Astrocyte of the hippocampus (primary cell): ENCODE data around the gene SLAMF6.
"Not testable (repeated sequence)": the region's sequence is repeated elsewhere in the genome, so short reads cannot be mapped to it uniquely, and the experiment has no call there.

Source experiments
- DNase-seq: peaks from one replicate; pipeline ENCODE4 v3.0.0; 2011; ENCODE audit warnings: low read depth, low spot score

The SLAMF6 gene

DNA sequence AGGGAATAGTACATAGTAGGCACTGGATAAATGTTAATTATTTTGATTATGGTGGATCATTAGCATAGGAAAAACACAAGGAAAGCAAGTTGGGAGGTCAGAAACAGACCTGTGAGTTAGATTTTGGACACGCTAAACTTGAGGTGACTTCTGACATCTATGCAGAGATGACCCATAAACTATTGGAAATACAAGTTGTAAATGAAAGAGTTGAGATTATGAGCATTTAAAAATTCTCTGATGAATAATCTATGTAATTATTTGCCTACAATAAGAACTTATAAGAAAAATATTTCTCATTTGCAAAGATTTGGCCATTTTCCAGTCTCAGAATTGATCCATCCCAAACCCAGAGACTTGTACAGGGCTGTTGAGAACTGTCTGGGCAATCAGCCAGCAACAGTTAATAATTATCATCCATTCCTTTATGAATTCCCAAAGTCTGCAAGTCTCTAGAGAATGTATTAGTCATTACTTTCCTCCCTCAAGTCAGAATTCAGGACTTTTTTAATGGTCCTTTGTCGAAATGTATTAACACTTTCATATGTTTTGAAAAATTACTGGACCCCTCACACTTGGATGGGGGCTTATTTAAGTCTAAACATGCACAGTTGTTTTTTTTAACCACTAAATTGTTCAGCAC lies 19.4 kb upstream of the SLAMF6 start:
- no peak for DNase-seq

DNA sequence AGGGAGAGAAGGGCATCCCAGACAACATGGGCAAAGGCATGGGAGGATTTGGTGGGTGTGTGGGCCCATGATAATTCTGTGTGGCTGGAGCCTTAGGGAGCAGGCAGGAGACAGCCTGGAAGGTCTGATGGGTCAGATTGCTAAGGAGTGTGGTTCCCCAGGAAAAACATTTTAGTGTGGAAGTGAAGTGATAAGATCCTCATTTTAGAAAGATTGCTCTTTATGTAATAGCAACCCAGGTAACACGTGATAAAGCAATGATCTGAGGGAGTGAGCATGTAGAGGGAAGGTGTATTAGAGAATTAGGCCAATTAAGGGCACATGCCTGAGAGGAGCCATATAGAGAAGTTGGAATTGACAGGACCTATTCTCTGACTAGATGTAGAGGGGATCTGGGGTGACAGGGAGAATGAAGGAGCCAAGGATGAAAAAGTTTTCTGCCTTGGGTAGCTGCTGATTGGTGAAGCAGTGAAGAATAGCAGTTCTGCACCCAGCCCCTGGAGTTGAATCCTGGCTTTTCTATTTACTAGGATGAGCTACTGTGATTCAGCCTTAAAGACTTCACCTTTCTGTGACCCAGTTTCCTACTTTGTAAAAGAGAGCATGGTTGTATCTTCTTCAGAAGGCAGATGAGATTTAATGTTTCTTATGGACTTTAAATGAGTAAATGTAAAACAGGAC lies 18.7 kb upstream of the SLAMF6 start:
- DNase-seq = no peak

DNA sequence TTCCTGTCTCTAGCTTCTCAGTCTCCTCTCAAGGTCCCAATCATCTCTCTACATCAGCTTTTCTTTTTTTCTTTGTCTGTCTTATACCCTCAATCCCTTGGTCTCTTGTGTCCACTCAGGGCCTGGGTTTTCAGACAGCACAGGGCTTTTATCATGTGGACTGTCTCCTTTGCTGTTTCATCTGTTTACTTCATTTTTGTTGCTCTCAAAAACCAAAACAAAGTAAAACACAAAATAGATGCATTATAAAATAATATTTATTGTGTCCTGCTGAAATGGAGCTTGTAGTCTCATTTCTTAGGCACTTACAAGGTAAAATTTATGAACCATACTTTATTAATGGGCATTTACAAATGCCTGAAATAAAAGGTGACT lies 17.8 kb upstream of the SLAMF6 start:
- DNase-seq = no peak

DNA sequence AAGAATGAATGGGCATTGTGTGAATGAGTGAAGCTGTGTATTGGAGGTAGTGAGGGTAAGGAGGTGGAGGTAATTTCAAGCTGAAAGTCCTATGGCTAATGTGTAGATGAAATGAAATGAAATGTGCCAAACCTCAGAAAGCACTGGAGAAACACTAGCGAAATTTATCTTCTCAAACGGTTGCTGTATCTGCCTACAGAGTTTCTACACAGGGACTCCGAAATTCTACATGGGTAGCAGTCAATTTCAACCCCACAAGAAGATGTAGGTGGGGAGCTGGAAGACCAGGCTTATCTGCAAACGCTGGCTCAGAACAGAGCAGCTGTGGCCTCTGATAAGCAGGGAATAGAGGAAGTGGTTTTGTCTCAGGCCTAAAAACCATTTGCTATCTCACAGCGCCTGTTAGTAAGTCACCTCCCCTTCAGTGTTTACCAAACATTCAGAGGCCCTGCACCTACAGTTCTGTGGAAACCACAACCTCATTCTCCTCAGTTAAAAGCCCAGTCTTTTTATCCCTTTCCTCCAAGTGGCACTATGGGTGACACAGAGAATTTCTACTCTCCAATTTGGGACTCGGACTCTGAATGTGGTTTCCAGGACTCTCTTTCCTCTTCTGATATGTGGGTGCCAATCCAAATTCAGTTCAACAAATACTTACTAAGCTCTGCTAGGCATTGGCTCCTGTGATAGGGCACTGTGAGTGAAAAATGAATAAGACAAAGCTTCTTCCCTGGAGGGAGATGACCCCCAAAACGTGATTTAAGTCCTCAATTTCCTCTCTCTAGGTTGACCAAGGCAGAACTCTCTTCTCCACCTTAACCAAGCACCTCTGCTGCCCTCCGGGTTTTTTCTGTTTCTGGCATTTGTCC lies 17.2 kb upstream of the SLAMF6 start:
- no peak for DNase-seq

DNA sequence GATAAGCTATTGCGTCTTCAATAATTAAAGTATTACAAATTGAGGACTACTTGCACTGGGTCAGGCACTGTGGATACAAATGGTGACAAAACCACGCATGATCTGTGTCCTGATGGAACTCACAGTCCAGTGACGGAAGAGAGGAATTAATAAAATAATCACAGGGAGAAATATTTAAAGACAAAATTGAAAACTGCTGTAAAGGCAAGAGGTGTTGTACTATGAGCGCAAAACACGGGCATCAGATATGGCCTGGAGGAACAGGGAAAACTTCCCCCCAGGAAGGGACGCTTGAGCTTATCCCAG lies 16.6 kb upstream of the SLAMF6 start:
- no peak for DNase-seq

DNA sequence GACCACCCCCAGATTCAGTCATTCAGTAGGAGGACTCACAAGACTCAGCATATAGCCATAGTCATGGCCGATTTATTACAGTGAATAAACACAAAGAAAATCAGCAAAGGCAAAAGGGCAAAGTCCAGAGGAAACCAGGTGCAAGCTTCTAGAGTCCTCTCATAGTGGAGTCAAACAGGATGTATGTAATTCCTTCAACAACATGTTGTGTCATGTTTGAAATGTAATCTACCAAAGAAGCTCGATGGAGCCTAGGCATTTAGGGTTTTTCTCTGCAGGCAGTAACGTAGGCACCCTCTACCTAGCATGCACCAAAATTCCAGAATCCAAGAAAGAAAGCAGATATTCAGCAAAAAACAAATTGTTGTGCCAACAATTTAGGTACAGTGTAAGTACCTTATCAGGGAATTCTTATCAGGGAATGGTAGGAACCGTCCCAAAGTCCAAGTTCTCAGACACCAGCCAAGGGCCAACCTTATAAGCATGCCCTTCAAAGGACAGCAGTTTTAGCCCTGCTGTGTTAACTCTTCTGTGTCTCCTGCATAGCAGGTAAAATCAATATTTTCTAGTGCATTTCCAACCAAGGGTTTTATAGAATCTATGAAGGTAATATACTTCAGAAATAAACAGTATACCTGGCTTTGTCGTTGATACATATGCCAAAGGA lies 16.1 kb upstream of the SLAMF6 start:
- DNase-seq = no peak

DNA sequence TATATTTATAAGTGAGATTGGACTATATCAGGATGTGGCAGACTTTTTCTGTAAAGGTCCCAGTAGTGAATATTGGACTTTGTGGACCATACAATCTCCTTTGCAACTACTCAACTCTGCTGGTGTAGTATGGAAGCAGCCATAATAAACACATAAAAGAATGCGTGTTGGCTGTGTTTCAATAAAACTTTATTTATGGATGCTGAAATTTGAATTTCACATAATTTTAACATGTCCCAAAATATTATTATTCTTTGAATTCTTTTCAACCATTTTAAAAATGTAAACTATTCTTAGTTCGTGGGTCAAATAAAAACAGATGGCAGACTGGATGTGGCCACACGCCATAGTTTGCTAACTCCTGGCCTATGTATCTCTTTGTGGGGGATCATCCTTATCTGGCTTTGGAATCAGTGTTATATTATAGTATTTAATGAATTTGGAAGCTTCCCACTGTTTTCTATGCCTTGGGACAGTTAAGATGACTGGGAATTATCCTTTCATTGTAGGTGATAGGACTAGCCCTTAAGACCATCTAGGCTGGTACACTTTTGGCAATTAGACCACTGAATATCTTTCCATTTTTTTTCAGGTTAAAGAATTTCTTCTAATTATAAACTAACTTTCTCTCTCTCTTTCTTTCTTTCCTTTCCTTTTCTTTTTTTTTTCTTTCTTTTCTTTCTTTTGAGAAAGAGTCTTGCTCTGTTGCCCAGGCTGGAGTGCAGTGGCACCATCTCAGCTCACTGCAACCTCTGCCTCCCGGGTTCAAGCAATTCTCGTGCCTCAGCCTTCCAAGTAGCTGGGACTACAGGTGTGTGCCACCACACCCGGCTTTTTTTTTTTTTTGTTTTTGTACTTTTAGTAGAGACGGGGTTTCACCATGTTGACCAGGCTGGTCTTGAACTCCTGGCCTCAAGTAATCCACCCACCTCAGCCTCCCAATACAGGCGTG lies 14.9 kb upstream of the SLAMF6 start:
- DNase-seq = no peak

DNA sequence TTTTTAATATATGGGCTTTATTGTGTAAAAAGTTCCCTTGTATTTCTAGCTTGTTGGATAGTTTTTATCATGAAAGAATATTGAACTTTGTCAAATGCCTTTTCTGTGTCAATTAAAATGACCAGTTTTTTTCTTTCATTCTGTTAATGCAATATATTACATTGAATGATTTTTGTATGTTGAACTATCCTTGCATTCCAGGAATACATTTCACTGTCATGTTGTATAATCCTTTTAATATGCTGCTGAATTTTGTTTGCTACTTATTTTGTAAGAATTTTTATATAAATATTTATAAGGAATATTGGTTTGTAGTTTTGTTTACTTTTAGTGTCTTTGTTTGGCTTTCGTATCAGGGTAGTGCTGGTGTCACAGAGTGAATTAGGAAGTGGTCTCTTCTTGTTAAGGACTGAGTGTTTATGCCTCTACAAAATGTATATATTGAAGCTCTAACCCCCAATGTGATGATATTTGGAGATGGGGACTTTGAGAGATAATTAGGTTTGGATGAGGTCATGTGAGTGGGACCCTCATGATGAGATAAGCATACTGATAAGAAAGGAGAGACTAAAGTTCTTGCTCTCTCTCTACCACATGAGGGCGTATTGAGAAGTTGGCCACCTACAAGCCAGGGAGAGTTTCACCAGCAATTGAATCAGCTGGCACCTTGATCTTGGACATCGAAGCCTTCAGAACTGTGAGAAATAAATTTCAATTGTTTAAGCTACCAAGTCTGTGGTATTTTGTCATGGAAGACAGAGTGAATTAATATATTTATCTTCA lies 12.0 kb upstream of the SLAMF6 start:
- DNase-seq = no peak

DNA sequence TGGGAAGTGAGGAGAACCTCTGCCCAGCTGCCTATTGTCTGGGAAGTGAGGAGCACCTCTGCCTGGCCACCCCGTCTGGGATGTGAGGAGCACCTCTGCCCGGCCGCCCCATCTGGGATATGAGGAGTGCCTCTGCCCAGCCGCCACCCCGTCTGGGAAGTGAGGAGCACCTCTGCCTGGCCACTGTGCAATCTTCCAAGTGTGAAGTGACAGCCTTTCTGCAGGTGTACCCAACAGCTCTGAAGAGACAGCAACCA lies 9.4 kb upstream of the SLAMF6 start:
- DNase-seq = not testable (repeated sequence)

DNA sequence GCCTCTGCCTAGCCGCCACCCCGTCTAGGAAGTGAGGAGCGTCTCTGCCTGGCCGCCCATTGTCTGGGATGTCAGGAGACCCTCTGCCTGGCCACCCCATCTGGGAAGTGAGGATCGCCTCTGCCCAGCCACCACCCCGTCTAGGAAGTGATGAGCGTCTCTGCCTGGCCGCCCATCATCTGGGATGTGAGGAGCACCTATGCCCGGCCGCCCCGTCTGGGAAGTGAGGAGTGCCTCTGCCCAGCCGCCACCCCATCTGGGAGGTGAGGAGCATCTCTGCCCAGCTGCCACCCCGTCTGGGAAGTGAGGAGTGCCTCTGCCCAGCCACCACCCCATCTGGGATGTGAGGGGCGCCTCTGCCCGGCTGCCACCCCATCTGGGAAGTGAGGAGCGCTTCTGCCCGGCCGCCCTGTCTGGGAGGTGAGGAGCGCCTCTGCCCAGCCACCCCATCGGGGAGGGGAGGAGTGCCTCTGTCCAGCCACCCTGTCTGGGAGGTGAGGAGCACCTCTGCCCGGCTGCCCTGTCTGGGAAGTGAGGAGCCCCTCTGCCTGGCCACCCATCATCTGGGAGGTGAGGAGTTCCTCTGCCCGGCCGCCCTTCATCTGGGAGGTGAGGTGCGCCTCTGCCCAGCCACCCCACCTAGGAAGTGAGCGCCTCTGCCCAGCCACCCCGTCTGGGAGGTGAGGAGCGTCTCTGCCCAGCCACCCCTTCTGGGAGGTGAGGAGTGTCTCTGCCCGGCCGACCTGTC lies 8.9 kb upstream of the SLAMF6 start:
- DNase-seq = not testable (repeated sequence)

DNA sequence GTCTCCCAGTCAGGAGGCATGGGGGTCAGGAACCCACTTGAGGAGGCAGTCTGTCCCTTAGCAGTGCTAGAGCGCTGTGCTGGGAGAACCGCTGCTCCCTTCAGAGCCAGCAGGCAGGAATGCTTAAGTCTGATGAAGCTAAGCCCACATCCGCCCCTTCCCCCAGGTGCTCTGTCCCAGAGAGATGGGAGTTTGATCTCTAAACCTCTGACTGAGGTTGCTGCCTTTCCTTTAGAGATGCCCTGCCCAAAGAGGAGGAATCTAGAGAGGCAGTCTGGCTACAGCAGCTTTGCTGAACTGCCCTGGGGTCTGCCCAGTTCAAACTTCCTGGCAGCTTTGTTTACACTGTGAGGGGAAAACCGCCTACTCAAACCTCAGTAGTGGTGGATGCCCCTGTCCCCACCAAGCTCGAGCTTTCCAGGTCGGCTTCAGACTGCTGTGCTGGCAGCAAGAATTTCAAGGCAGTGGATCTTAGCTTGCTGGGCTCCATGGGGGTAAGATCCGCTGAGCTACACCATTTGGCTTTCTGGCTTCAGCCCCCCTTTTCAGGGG lies 6.4 kb upstream of the SLAMF6 start:
- DNase-seq = not testable (repeated sequence)

DNA sequence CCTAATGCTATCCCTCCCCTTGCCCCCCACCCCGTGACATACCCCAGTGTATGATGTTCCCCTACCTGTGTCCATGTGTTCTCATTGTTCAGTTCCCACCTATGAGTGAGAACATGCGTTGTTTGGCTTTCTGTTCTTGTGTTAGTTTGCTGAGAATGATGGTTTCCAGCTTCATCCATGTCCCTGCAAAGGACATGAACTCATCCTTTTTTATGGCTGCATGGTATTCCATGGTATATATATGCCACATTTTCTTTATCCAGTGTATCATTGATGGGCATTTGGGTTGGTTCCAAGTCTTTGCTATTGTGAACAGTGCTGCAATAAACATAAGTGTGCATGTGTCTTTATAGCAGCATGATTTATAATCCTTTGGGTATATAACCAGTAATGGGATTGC lies 734 bp upstream of the SLAMF6 start:
- DNase-seq = not testable (repeated sequence)

DNA sequence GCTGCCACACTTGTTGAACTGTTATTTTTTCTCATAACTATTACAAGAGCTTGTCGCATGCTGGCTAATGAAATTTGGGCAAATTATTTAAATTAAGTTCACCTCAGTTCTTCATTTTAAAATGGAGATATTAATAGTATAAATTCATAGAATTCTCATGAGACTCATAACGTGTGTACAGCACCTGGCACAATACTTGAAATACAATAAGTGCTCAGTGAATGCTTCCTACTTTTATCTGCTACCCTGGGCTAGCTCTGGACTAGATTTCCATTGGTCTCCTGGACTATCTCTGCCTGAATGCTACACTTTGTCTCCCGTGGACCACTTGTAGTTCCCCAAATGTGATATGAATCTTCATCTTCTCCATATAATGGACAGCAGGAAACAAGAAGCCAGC lies 919 bp downstream of the SLAMF6 start:
- no peak for DNase-seq

DNA sequence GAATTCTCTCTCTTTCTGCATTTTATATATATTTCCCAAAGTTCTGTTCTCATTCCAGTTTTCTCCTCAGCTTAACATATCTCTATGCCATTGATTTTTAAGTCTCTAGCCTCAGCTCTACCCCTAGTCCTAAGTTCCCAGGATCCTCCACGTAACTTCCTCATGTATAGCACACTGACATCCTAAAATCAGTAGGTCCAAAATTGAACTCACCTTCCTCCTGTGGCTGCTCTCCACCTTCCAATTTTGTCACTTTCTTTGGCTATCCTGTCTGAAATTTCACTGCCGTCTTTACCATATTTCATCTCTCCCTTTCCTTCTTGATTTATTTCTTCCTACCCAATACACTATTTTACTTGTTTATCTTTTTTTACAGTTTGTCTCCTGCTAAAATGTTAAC lies 1.5 kb downstream of the SLAMF6 start:
- no peak for DNase-seq

DNA sequence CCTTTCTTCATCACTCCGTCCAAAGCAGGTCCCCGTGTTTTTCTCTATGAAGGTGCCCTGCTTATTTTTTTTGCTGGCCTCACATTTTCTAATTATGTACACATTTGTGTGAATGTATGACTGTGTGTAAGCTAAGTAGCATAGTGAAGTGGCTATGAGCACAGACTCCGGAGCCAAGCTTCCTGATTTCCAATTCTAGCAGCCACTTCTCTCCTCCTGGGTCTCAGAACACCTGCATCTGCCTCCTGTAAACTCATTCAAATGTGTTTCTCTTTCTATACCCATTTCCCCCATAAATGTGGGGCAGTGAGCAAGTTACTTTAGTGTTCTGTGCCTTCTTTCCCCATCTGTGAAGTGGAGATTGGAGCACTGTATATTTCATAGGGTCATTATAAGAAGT lies 2.1 kb downstream of the SLAMF6 start:
- no peak for DNase-seq

DNA sequence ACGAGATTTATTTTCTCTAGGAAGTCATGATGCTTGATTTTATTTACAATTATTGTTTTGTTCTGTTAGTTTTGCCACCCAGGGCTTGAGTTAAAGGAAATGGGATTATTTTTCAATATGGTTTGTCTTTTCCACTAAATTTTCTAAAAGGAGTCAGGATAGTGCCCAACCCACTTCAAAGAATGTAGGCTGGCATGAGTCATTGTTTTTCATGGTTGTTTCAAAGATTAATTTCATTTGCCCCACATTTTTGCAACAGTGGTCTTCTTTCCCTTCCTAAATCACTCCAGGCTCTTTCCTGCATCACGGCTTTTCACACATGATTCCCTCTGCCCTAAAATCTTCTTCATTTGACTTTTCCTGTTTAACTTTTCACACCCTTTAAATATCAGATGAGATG lies 2.5 kb downstream of the SLAMF6 start:
- DNase-seq = no peak

DNA sequence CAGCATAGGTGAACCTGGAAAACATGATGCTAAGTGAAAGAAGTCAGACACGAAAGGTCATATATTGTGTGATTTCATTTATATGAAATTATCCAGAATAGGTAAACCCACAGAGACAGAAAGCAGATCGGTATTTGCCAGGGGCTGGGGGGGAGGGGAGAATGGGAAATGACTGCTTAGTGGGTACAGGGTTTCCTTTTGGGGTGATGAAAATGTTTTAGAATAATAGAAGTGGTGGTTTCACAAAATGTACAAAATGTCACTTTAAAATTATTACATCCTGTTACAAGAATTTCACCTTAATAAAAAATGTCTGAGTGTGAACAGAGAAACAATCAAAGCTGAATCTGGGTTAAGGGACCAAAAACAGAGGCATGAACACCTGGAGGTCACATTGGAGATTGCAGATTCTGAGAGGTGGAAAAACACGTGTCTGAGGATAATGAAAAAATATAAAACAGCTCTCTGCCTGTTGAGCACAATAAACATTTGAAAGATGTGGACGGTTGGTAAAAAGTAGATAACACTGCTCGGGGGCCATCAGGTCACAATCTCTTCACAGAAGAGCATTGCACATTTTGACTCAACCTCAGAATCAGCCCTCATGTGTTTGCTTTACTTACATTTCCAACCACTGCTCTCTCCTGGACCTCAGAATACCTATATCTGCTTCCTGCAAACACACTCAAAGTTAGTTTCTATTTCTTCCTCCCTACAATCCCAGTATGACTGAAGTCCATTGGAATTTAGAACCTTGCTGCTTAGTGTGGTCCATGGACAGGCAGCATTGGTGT lies 3.2 kb downstream of the SLAMF6 start:
- no peak for DNase-seq

DNA sequence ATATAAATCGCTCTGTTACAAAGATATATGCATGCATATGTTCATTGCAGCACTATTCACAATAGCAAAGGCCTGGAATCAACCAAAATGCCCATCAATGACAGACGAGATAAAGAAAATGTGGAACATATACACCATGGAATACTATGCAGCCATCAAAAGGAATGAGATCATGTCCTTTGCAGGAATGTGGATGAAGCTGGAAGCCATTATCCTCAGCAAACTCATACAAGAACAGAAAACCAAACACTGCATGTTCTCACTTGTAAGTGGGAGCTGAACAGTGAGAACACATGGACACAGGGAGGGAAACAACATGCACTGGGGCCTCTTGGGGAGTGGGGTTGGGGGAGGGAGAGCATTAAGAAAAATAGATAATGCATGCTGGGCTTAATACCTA lies 5.5 kb downstream of the SLAMF6 start:
- DNase-seq = not testable (repeated sequence)

DNA sequence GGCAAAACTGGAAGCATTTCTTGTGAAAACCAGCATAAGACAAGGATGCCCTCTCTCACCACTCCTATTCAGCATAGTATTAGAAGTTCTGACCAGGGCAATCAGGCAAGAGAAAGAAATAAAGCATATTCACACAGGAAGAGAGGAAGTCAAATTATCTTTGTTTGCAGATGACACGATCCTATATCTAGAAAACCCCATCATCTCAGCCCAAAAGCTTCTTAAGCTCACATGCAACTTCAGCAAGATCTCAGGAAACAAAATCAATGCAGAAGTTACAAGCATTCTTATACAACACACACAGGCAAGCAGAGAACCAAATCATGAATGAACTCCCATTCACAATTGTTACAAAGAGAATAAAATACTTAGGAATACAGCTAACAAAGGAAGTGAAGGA lies 7.1 kb downstream of the SLAMF6 start:
- DNase-seq = not testable (repeated sequence)
